ENCODE measurements around the gene OLFML2B. TPM values are rescaled to one million over a fixed set of nuclear protein-coding genes. Genes with fewer than 3 reads are reported as not detected.

OLFML2B gene
- total and polyA plus RNA-seq, 2 of the 13 experiments (the other 11 are each of a cell fraction or from before 2014, with no cell fraction given), result not detected

DNA sequence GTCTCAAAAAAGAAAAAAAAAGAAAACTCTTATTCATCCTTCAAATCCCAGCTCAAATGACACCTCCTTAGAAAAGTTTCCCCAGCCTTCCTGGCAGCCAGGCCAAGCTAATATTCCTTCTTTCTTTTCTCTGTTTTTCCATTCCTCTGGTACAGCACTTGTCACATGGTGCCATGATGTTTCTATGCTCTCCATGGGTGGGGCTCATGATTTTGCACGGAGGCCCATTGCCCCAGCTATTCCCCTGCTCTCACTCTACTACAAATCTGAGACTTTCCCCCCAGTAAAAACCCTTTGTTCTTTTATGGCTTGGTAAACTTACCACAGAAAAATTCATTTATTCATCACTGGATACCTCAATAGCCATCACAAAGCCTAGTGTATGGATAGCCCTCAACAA lies 26.5 kb downstream of the OLFML2B start:
- H3K79me2 ChIP-seq (ENCODE audit: insufficient read depth, low read length), result no peaks in the 10 kb centered on the region
- 0% methylated on average over 1 of the region's 1 CpG for WGBS (ENCODE audit: low lambda C conversion rate)
- ChIA-PET POLR2A (no interaction called here), CTCF (ENCODE audit: low intra/inter-chr PET ratio, low total read pairs) (no interaction called here)
- intact Hi-C loops (cut with micrococcal nuclease; ENCODE audit: unreplicated experiment), result no loop called here
- H3K4me1 ChIP-seq (ENCODE audit: insufficient read depth, low read length), result no peaks in the 10 kb centered on the region
- H3K9ac ChIP-seq (ENCODE audit: insufficient read depth, low read depth, low read length), result no peak overlapping the region
- H3K27me3 ChIP-seq (ENCODE audit: control insufficient read depth in 1 of 2, insufficient read depth in 2 of 2, low read length in 2 of 2), result peaks cover 1 to 19% of the 10 kb centered on the region in 2 experiments; a peak in 2 of 5 replicates
- in situ Hi-C loops (cut with HindIII; ENCODE audit: extremely low pct_ligation_motif_present, low pct_unique_long_range_greater_than_20kb), result no loop called here
- no peaks in the 10 kb centered on the region for H3K9me3 ChIP-seq (ENCODE audit: low read length)
- FAIRE-seq (no peak), DNase-seq (ENCODE audit: low spot score) (no peak), ATAC-seq (no peak)
- no peak overlapping the region for H3K4me3 ChIP-seq (replicated peaks in 1 of 3; ENCODE audit: insufficient read depth in 1 of 3, low read depth in 2 of 3, low read length in 3 of 3)
- BruUV-seq (replicated peaks), result no TSS peak
- no peak overlapping the region for H3K27ac ChIP-seq (ENCODE audit: extremely low read length, insufficient read depth, low read length)
- no peak overlapping the region for H3K4me2 ChIP-seq (ENCODE audit: low read depth, low read length)
- H4K20me1 ChIP-seq (ENCODE audit: insufficient read depth, low read length), result no peaks in the 10 kb centered on the region
- no peaks in the 10 kb centered on the region for H3K36me3 ChIP-seq (replicated peaks in 1 of 2; ENCODE audit: control insufficient read depth in 1 of 2, insufficient read depth in 2 of 2, low read length in 2 of 2)
- no peak overlapping the region for H2AFZ ChIP-seq (ENCODE audit: low read length)
- TF ChIP-seq ZNF547 (CRISPR knock-in tag; IDR thresholded peaks at IDR 0.05) (no peak), ZNF33B (CRISPR knock-in tag; IDR thresholded peaks at IDR 0.05) (no peak), ZNF775 (CRISPR knock-in tag; IDR thresholded peaks at IDR 0.05; ENCODE audit: borderline replicate concordance) (no peak), SIX1 (CRISPR knock-in tag; IDR thresholded peaks at IDR 0.05; ENCODE audit: borderline replicate concordance) (no peak), ARID2 (CRISPR knock-in tag; IDR thresholded peaks at IDR 0.05; ENCODE audit: borderline replicate concordance) (no peak), ZNF552 (CRISPR knock-in tag; IDR thresholded peaks at IDR 0.05; ENCODE audit: borderline replicate concordance) (no peak)
- TF ChIP-seq, protein P1, sequence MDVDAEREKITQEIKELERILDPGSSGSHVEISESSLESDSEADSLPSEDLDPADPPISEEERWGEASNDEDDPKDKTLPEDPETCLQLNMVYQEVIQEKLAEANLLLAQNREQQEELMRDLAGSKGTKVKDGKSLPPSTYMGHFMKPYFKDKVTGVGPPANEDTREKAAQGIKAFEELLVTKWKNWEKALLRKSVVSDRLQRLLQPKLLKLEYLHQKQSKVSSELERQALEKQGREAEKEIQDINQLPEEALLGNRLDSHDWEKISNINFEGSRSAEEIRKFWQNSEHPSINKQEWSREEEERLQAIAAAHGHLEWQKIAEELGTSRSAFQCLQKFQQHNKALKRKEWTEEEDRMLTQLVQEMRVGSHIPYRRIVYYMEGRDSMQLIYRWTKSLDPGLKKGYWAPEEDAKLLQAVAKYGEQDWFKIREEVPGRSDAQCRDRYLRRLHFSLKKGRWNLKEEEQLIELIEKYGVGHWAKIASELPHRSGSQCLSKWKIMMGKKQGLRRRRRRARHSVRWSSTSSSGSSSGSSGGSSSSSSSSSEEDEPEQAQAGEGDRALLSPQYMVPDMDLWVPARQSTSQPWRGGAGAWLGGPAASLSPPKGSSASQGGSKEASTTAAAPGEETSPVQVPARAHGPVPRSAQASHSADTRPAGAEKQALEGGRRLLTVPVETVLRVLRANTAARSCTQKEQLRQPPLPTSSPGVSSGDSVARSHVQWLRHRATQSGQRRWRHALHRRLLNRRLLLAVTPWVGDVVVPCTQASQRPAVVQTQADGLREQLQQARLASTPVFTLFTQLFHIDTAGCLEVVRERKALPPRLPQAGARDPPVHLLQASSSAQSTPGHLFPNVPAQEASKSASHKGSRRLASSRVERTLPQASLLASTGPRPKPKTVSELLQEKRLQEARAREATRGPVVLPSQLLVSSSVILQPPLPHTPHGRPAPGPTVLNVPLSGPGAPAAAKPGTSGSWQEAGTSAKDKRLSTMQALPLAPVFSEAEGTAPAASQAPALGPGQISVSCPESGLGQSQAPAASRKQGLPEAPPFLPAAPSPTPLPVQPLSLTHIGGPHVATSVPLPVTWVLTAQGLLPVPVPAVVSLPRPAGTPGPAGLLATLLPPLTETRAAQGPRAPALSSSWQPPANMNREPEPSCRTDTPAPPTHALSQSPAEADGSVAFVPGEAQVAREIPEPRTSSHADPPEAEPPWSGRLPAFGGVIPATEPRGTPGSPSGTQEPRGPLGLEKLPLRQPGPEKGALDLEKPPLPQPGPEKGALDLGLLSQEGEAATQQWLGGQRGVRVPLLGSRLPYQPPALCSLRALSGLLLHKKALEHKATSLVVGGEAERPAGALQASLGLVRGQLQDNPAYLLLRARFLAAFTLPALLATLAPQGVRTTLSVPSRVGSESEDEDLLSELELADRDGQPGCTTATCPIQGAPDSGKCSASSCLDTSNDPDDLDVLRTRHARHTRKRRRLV (CRISPR knock-in tag; IDR thresholded peaks at IDR 0.05), result no peak
- TF ChIP-seq, protein P2, sequence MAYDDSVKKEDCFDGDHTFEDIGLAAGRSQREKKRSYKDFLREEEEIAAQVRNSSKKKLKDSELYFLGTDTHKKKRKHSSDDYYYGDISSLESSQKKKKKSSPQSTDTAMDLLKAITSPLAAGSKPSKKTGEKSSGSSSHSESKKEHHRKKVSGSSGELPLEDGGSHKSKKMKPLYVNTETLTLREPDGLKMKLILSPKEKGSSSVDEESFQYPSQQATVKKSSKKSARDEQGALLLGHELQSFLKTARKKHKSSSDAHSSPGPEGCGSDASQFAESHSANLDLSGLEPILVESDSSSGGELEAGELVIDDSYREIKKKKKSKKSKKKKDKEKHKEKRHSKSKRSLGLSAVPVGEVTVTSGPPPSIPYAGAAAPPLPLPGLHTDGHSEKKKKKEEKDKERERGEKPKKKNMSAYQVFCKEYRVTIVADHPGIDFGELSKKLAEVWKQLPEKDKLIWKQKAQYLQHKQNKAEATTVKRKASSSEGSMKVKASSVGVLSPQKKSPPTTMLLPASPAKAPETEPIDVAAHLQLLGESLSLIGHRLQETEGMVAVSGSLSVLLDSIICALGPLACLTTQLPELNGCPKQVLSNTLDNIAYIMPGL (CRISPR knock-in tag; IDR thresholded peaks at IDR 0.05; ENCODE audit: borderline replicate concordance in 1 of 2, low read depth in 1 of 2), result no peak
- TF ChIP-seq, protein P3, sequence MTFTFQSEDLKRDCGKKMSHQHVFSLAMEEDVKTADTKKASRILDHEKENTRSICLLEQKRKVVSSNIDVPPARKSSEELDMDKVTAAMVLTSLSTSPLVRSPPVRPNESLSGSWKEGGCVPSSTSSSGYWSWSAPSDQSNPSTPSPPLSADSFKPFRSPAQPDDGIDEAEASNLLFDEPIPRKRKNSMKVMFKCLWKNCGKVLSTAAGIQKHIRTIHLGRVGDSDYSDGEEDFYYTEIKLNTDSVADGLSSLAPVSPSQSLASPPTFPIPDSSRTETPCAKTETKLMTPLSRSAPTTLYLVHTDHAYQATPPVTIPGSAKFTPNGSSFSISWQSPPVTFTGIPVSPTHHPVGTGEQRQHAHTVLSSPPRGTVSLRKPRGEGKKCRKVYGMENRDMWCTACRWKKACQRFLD (CRISPR knock-in tag; IDR thresholded peaks at IDR 0.05; ENCODE audit: borderline replicate concordance), result no peak
- TF ChIP-seq, protein P4, sequence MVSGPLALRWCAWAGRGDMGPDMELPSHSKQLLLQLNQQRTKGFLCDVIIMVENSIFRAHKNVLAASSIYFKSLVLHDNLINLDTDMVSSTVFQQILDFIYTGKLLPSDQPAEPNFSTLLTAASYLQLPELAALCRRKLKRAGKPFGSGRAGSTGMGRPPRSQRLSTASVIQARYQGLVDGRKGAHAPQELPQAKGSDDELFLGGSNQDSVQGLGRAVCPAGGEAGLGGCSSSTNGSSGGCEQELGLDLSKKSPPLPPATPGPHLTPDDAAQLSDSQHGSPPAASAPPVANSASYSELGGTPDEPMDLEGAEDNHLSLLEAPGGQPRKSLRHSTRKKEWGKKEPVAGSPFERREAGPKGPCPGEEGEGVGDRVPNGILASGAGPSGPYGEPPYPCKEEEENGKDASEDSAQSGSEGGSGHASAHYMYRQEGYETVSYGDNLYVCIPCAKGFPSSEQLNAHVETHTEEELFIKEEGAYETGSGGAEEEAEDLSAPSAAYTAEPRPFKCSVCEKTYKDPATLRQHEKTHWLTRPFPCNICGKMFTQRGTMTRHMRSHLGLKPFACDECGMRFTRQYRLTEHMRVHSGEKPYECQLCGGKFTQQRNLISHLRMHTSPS (CRISPR knock-in tag; IDR thresholded peaks at IDR 0.05; ENCODE audit: low read depth), result no peak
- TF ChIP-seq, protein P5, sequence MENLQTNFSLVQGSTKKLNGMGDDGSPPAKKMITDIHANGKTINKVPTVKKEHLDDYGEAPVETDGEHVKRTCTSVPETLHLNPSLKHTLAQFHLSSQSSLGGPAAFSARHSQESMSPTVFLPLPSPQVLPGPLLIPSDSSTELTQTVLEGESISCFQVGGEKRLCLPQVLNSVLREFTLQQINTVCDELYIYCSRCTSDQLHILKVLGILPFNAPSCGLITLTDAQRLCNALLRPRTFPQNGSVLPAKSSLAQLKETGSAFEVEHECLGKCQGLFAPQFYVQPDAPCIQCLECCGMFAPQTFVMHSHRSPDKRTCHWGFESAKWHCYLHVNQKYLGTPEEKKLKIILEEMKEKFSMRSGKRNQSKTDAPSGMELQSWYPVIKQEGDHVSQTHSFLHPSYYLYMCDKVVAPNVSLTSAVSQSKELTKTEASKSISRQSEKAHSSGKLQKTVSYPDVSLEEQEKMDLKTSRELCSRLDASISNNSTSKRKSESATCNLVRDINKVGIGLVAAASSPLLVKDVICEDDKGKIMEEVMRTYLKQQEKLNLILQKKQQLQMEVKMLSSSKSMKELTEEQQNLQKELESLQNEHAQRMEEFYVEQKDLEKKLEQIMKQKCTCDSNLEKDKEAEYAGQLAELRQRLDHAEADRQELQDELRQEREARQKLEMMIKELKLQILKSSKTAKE (CRISPR knock-in tag; IDR thresholded peaks at IDR 0.05; ENCODE audit: borderline replicate concordance), result no peak
